NCI-H2029 treated with DMSO at 0.1 percent for 48 hours (cell line): ENCODE results near the gene BAG5.
"Not testable (repeated sequence)": the region's sequence is repeated elsewhere in the genome, so short reads cannot be mapped to it uniquely, and the experiment has no call there.

Experiments
- DNase-seq: peaks from one replicate; lab custom pipeline; 2025; lab: John Stamatoyannopoulos, UW

BAG5 gene

GRCh38 chr14:103522649-103523574, 39.5 kb downstream of the BAG5 start, which contains the start of gene CKB:
Gene CKB (minus strand): TSS chr14:103522830. CDS start chr14:103522493, 337 bp downstream.
- peak; percentile 4 for DNase-seq

- DNase-seq, result no peak
Observed at GRCh38 chr14:103521951-103522563, 40.4 kb downstream of the BAG5 start.

- DNase-seq, result no peak
Observed at GRCh38 chr14:103521438-103521950, 41.0 kb downstream of the BAG5 start.

DNA sequence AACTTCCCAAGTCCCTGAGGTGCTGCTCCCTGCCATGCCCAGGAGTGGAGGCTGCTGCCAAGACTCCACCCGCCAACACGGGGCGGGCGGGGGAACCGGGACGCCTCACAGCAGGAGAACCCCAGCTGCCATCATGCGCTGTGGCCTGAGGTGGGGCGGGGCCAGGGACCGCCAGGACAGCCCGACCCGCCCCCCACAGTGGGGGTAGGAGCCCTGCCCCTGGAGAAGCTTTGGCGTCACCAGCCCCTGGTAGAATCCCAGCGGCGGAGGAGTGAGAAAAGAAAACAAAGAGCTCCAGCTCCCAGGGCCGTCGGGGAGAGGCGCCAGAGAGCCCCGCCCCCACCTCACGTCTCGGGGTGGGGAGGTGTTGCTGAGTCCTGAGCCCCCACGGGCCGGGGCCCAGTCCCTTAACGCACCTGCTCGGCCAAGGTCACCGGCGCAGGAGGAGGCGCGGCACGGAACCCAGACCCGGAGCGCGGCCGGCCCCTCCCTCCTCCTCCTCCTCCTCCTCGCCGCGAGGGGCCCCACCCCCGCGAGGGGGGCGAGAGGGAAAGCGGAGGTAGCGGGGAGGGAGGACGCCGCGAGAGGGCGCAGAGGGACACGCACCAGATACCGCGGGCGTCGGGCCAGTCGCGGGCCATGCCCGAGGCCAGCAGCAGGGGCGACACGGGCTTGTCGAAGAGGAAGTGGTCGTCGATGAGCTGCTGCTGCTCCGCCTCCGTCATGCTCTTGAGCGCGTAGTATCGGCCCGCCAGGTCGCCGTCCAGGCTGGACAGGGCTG, 41.6 kb downstream of the BAG5 start:
- DNase-seq, result peak; percentile 17

- no peak for DNase-seq
Observed at GRCh38 chr14:103520269-103520656, 42.2 kb downstream of the BAG5 start.

DNA sequence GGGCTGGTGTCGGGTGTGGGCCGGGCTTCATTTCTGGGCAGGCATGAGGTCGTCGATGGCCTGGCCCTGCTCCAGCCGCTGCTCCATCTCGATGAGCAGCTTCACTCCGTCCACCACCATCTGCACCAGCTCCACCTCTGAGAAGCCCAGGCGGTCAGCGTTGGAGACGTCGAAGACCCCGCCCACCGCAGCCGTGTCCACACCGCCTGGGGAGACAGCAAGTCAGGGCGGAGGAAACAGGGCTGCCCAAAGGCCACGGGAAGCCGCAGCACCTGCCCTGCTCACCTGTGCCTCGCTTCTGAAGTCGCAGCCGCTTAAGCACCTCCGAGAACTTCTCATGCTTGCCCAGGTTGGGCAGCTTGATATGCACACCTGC, 42.6 kb downstream of the BAG5 start:
- no peak for DNase-seq

DNA sequence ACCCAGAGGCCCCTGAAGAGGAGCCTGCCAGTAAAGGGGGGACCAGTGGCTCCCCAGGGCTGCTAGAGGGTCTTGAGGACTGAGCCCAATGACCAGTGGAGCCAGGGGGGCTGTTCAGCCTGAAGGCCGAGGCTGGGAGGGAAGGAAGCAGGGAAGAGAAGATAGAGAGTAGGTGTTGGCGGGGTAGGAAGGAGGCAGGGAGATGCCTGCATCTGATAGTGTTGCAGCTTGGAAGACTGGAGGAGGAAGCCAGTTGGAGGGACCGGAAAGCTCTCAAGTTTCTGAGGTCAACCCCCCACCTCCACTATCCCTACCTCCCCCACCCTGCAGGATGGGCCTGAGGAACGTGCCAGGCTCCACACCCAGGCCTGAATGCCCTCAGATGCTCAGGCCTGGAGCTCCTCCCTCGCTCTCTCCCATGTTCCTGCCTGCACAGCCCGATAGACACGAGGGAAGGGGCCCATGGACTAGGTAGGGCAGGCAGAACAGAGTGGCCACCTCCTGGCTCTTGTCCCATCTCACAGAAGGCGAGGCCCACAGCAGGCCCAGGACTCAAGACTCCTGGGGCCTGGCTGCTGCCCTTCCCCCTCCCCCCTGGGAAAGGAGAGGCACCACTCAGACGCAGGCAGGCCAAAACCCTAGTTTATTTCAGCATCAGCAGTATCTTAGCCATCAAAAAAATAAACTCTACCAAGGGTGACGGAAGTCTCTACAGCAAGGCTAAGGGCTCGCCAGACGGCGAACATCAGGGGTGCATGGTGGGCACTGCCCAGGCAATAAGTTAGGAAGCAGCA, 43.2 kb downstream of the BAG5 start:
- DNase-seq, result no peak

DNA sequence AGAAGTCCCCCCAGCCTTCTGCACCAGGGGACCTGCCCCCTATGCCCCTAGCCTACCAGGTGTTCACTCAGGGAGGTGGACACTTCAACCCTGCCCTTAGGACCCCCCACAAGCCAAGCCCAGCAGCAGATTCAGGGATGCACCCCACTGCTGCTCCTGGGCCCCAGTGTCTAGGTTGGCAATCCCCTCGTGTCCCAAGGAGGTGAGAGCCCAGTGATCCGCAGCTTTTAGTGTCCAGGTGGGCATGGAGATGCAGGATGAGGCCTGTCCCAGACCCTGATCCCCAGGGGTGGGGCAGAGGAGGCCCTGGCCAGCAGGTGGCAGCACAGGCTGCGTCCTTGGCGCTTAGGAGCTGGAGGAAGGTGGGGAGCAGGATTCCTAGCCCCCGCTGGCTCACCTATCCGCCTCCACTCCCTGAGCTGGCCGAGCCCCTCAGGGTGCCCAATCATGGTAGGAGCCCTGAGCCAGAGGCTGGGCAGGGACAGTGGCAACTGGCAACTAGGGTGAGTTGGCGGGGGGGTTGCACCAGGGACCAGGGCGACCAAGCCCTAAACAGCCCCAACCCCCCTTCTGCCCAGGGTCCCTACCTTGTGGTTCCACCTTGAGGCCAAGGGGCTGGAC, 43.9 kb downstream of the BAG5 start:
- no peak for DNase-seq

DNA sequence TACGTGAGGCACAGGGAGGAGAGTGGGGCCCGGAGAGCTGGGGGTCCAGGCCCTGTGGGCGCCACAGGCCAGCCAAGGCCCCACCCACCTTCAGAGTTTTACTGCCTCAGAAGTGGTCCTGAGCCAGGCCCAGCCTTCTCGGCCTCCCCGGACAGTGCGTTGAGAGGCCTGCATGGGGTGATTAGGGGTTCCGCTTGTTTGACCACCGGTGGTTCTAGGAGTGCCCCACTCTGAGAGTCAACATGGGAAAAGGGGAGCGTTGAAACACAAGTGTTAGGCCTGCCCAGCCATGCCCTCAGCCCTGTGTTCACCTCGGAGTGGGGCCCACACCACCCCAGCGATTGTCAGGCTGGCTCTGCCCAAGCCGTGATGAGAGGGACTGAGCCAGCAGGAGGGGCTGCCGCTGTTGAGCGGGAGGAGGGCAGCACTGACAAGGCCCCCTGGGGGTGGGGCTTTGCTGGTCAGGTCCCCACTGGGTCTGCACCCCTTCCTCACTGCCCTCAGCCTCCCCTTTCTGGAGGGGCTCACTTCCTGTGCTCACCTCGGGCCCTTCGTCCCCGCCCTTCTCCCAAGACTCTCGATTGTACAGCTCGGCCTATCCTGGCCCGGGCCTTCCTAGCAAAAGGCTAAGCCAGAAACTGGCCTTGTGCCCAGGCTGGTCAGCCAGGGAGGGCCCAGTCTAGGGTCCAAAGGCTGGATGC, 44.6 kb downstream of the BAG5 start:
- DNase-seq, result no peak

DNA sequence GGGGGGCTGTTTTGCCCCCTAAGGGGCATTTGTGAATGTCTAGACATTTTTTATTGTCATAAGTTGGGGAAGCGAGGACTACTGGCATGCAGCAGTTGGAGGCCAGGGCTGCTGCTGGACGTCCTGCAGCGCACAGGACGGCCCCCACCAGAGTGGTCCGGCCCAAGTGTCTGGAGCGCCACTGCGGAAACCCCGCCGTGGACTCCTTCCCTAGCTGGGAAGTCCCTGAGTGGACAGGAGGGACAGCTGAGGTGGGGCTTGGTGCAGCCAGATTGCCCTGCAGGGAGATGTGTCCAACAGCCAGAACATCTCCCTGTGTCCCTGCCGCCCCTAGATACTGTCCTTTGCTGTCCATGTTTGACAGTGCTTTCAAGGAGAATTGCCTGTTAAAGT, 45.3 kb downstream of the BAG5 start:
- DNase-seq, result no peak

DNA sequence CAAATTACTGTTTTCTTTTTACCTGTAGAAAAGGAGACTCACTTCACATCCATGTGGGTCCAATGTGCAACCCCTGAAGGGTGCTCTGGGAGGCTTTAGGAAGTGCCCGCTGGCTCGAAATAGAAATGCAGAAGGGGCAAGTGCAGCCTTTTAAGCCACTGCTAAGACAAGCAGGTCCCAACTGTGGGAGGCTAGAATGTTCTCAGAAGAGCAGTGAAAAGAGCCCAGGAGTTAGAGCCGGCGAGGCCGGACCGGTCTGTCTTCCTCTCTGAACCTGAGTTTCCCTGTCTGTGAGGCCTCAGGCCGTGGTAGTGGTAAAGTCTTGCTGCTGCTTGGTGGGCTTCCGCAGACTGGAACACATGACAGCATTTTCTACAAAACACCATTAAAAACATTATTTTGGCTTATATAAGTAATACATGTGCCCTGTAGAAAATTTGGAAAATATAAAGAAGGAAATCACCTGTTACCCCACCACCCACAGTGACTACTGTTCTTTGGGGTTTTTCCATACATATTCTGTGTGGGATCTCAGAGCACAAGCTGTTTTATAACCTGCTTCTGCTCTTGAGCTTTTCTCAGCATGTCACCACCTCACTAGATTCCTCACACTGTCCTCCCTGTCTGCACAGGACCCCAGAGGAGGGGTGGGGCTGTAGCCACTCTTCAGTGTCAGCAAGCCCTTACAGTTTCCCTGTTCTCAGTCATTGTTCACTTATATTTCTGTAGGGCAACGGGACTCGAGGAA, 45.9 kb downstream of the BAG5 start:
- no peak for DNase-seq

DNA sequence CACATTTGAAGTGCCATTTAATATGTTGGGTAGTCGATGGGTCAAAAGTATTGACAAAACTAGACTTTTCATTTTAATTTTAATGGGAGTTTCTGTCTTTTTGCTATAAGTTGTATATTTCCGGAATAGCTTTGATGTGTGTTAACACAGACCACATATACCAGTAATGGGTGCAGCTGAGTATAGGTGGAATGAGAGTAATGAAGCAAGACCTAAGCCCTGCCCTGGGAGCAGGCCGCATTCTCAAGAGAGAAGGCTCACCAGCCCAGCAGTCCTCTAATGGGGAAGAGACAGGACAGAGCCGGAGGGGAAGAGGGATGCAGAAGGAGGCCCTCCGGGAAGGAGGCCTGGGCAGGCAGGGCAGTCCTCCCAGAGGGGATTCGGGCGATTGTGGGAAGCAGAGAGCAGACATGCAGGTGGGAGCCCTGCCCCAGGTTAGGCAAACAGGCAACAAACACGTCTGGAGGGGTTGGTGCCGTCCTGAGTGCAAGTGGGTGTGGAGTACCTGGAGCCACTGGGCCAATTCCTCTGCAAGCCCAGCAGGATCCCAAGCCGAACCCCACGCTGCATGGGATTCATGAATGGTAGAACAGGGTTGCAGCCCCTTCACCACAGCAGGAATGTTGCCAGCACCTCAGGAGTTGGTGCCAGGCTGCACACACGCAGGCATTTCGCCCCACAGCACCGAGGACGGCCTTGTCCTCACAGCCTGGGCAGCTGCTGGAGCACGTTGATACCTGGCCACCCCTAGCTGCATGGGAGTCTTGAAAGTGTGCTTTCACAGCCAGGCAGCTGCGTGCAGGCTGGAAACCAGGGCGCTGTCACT, 47.6 kb downstream of the BAG5 start:
- DNase-seq, result no peak

DNA sequence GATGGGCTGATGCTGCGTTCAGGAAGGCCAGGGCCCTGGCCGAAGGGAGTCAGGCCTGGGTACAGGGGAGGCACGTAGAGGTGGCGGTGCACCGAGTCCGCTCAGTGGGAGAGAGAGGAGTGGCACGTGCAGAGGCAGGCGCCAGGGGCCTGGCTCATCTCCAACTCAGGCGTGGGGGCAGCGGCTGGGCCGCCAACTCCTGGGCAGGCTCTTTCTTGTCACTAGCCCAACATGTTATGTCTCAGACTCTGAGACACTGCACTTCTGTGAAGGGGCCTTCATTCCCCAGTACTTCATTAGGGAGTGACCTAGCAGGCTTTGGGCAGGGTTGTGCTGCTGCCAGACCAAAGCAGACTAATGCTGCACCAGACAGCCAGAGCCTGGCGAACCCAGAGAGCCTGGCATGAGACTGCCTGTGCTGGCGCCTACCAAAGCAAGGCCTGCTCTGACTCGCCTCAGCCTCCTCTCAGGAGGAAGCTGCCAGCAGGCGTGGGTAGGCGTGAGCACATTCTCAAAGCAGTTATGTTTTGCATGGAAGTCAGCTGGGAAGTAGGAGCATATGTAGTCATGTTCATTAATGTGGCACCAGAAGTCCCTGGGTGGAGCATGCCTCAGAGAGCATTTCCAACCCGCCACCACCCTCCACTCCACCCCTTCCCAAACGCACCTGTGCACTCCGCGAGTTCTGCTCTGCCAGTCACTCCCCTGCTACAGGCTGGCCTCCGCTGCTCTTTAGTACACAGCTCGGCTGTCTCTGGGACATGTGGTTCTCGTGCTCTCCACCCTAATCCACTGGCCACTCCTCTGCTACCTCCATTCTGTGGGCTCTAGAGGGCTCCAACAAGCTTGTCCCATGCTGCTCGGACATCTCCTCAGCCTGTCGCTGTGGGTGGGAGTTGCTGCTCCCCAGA, 49.5 kb downstream of the BAG5 start:
- DNase-seq, result peak; percentile 36

DNA sequence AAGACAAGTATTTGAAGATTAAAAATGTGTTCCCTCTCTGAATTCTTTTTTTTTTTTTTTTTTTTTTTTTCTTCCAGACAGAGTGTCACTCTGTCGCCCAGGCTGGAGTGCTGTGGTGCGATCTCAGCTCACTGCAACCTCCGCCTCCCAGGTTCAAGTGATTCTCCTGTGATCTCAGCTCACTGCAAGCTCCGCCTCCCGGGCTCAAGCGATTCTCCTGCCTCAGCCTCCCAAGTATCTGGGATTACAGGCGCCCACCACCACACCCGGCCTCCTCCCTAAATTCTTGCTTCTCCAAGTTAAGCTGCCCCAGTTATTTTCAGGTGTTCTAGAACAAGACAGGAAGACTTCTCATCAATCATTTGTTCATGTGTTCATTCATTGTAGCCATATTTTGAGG, 50.3 kb downstream of the BAG5 start:
- DNase-seq, result not testable (repeated sequence)

DNA sequence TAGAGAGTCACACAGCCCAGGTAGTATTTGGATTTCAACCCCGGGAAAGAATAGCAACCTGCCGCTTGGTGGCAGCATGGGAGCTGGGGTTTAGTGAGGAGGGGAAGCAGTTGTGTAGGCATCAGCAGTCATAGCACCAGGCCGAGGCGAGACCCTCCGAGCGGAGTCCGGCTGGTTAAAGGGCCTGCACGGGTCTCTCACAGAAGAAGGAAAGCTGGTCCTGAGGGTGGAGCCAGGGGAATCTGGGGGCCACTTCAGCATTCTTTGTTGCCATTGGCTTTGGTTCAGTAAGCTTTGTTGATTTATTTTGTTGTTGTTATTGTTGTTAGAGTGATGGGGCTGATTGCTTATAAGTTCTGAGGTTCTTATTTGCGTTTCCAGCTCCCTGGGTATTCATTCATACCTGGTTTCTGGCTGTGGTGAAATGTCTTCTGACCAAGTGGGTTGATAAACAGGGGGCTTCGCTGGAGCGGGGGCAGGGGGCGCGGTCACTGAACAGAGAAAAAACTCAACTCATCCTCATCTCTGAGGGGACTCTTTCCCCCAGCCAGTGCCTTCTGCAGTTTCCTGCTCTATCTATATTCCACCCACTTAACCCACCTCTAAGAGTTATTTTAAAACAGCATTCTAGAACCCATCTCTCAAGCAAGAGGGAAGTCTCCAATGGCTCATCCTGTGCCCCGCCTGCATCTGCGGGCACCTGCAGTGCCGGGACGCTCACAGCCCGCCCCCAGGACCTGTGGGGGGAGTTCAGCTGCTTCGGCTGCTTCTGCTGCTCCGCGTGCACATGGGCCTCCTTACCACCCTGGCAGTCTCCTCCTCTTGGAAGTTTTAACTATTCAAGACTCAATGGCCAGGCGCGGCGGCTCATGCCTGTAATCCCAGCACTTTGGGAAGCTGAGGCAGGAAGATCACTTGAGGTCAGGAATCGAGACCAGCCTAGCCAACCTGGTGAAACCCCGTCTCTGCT, 51.4 kb downstream of the BAG5 start:
- DNase-seq, result no peak

DNA sequence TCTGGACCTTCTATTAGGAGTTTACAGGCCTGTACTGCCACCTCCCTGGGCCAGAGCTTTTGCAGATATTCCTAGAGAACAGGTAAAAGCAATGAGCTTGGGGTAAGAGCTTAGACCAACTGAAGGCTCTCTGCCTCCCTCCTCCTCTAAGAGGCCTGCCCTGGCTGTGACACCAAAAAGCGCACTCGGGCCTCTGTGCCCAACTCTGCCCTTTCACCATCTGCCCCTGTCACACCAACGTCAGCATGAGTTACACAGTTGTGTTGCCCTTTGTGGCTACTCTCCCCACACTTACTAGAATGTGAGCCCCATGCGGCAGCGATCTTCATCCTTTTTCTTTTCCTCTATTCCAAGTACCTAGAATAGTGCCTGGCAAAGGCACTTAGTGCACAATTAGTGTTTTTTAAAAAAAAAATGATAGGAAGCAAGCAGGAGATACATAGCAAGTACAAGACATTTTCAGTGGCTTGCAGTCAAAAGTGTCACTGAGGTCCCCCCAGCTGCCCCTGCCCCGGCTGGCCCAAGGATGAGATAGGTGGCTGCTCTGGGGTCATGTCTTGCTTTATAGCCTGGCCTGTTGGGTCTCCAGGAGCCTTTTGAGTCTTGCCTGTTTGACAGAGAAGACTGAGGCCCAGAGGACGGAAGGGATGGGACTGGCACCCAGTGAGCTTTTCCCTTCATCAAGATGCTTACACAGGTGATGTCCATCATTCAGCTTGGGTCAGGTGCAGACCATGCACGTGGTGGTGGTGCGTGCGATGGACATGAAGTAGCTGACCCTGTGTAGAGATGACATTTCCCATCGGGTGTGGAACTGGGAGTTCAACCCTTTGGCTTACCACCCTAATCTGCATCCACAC, 52.4 kb downstream of the BAG5 start:
- no peak for DNase-seq
